Peyer's patch (tissue), 4 donors: ENCODE results near the gene RABIF.

Source experiments
- POLR2A ChIP-seq, 2 donors: fragments of 450-650 bp; IDR thresholded peaks; one replicate each; pipeline ENCODE4 v1.5.1; 2017; ENCODE audit warnings: antibody characterized with exemption in 2 of 2, mild to moderate bottlenecking in 2 of 2, moderate library complexity in 2 of 2
- TF ChIP-seq, protein P1 (sequence below), 6 experiments: fragments of 450-650 bp in 4 of 6; fragments of 200-600 bp in 2 of 6; sonication (generic) in 1 of 6; IDR thresholded peaks; one replicate each; pipeline ENCODE4 v1.5.1; 2017 to 2019; ENCODE audit warnings: antibody characterized with exemption in 6 of 6, mild to moderate bottlenecking in 3 of 6, moderate library complexity in 1 of 6

DNA sequence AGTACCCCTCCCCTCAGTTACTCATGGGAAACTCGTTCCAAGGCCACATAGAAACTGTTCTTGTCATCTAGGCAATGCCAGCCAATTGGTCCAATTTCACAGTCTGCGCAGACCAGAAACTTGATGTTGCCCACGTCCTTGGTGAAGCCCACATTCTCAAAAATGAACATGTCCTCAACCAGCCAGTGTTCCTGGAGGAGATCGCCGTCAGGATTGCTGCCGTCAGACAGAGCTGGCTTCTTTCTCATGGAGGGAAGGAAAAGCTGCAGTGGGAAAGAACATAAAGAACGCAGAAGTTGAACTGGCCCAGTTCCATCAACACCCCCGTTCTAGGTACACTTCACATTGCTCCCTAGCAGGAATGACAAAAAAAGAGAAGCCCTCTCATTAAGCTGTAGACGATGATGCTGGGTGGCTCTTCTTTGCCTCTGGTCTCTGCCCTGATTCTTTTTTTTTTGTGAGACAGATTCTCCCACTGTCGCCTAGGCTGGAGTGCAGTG is 7.9 kb downstream of the RABIF start:
- TF ChIP-seq, protein P1, sequence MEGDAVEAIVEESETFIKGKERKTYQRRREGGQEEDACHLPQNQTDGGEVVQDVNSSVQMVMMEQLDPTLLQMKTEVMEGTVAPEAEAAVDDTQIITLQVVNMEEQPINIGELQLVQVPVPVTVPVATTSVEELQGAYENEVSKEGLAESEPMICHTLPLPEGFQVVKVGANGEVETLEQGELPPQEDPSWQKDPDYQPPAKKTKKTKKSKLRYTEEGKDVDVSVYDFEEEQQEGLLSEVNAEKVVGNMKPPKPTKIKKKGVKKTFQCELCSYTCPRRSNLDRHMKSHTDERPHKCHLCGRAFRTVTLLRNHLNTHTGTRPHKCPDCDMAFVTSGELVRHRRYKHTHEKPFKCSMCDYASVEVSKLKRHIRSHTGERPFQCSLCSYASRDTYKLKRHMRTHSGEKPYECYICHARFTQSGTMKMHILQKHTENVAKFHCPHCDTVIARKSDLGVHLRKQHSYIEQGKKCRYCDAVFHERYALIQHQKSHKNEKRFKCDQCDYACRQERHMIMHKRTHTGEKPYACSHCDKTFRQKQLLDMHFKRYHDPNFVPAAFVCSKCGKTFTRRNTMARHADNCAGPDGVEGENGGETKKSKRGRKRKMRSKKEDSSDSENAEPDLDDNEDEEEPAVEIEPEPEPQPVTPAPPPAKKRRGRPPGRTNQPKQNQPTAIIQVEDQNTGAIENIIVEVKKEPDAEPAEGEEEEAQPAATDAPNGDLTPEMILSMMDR (IDR thresholded peaks at IDR 0.05), result no peak
- TF ChIP-seq POLR2A (IDR thresholded peaks at IDR 0.05), result no peak
